Right ventricle myocardium inferior (tissue), 1 donor: Measurements from ENCODE around the gene PEX19. TPM values are rescaled to one million over a fixed set of nuclear protein-coding genes. Genes with fewer than 3 reads are reported as not detected.
A peak's percentile ranks its signal among the peaks of the same experiment; 100 is the strongest.

Experiments used
- ATAC-seq: fragments of 200-7000 bp; cut with Tn5 transposase; one replicate; pipeline ENCODE4 v1.9.1; 2020; ENCODE audit warnings: mild to moderate bottlenecking, moderate library complexity
- DNase-seq: peaks from one replicate; pipeline ENCODE4 v3.0.0; 2021; ENCODE audit errors: missing footprints
- intact Hi-C: fragments of 100-400 bp; cut with DNase I; formaldehyde crosslinking; loops from one replicate; pipeline ENCODE4 v1.11.0; 2022
- total RNA-seq: library from RNA; stranded (reverse); fragmentation: NEBNext Ultra II Directional; extraction: Animal tissue kit (Norgen Biotek cat#: 25700); gene quantifications from one replicate; pipeline ENCODE4 v1.2.1, GENCODE V29; 2021
- donor health status: DM: no; HTN: yes; CAD: no; lungs with severe emphysema.

The PEX19 gene
- total RNA-seq, 1 donor from 2014 or later, result 102 TPM

GRCh38 chr1:160251011-160251410, 33.9 kb downstream of the PEX19 start:
- DNase-seq (no peak), ATAC-seq (peak; percentile 36)
- intact Hi-C loops, result no loop called here

- ATAC-seq, result peak; percentile 50
- DNase-seq, result no peak
- intact Hi-C loops, result no loop called here
Measured at GRCh38 chr1:160247053-160247452, 37.9 kb downstream of the PEX19 start.

DNA sequence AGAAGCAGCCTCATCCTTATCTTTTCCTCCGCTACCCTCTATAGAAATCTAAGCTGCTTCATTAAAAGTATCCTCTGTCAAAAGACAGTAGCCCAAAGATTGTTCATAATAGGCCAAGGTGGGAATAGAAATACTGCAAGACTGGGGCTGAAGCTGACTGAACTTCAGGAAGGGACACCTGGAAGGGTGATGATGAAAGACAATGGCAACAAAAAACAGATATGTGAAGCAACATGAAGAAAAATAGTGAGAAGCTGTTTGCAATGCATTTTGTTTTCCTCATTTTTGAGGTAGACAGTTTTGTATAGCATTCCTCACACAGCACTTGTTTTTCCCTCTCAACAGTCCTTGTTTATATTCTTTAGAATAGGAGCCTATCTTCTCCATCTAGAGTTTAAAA, 39.5 kb downstream of the PEX19 start:
- ATAC-seq, result no peak
- no peak for DNase-seq
- intact Hi-C loops, result no loop called here

- intact Hi-C loops, result loop anchor here (5.0 kb wide), 1 partner anchor 37 kb away; the partner anchor contains the start of gene PEA15
- no peak for ATAC-seq
Measured at GRCh38 chr1:160244209-160244608, 40.7 kb downstream of the PEX19 start.

GRCh38 chr1:160243767-160244166, 41.2 kb downstream of the PEX19 start:
- DNase-seq, result no peak
- intact Hi-C loops, result loop anchor here (5.0 kb wide), 1 partner anchor 36 kb away; the partner anchor contains the start of gene PEA15
- ATAC-seq, result no peak

More at GRCh38 chr1:160244209-160244608, 40.7 kb downstream of the PEX19 start:
- DNase-seq, result no peak

DNA sequence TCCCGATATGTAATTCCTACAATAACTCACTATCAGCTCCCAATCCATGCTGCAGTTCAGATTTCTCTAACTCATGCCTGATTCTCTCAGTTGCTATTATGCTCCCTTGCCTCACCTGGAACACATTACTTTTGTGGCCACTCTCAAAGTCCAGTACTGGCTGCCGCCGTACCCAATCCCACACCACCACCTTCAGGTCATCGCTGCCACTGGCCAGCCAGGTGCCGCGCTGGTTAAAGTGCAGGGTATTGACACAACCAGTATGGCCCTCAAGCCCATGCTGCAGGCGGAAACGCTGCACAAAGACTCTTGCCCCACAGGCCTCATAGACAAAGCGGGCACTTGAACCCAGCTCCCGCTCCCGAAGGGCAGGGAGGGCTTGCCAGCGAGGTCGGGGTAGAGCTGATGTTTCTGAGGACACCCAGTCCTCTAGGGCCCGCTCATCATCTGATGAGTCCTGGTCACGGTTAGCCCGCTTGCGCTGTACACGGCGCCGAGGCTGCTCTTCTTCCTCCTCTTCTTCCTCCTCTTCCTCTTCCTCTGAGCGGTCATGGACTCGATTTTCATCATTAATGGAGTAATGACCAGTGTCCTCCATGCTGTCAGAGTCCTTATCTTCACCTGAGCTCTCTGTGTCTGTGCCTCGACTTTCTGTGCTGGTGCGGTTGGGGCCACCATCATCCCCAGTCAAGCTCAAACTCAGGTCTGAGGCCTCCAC, 45.2 kb downstream of the PEX19 start:
- DNase-seq, result no peak
- ATAC-seq, result no peak
- intact Hi-C loops, result loop anchor here (5.0 kb wide), 1 partner anchor 32 kb away; the partner anchor contains the start of gene PEA15

- intact Hi-C loops, result no loop called here
- no peak for DNase-seq
- ATAC-seq, result no peak
Measured at GRCh38 chr1:160238408-160238807, 46.5 kb downstream of the PEX19 start.

- intact Hi-C loops, result no loop called here
- no peak for DNase-seq
- ATAC-seq, result no peak
Measured at GRCh38 chr1:160237558-160237957, 47.4 kb downstream of the PEX19 start.

- ATAC-seq, result no peak
- no peak for DNase-seq
- intact Hi-C loops, result no loop called here
Measured at GRCh38 chr1:160236806-160237205, 48.1 kb downstream of the PEX19 start.

DNA sequence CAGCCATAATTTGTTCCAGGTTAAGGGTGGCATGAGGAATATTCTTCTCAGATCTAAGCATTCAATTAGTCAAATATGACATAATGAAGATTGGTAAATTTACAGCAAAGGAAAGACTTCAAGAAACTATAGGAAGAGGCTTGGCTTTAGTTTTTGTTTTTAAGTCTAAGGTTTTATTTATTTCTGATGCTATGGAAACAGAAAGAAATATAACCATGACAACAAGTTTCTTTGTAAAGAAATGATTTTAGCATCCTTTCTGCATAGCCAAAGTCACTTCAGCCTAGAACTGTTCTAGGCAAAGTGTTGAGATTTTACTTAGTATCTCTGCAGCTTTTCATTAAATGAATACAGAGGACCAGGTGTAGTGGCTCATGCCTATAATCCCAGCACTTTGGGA, 52.0 kb downstream of the PEX19 start:
- ATAC-seq (no peak), DNase-seq (no peak)
- intact Hi-C loops, result no loop called here

DNA sequence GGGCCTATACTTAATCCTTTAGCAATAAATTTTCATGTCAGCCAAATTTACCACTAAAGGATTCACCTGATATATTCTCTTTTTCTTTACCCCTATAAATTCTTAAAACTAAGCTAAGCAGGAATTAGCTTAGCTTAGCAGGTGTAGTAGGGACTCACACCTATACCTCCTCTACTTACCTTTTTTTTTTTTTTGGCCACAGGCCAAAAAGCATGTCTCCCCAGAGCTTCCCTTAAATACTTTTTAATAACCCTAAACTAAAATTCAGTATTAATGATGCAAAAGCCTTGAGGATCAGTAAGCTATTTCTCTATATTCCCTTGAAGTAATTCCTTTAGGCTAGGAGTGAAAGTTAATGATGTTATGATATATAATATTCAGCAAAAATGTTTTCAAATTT, 56.5 kb downstream of the PEX19 start:
- DNase-seq (no peak), ATAC-seq (no peak)
- intact Hi-C loops, result no loop called here

- intact Hi-C loops, result no loop called here
- DNase-seq (no peak), ATAC-seq (no peak)
Measured at GRCh38 chr1:160227561-160227960, 57.4 kb downstream of the PEX19 start.

GRCh38 chr1:160227034-160227433, 57.9 kb downstream of the PEX19 start:
- DNase-seq (no peak), ATAC-seq (no peak)
- intact Hi-C loops, result no loop called here

Other genes starting within 250 kb of the PEX19 start
- not detected for gene KCNJ10, start 215.0 kb downstream of the PEX19 start, total RNA-seq
- gene KCNJ9, start 203.6 kb downstream of the PEX19 start, total RNA-seq, result not detected
- gene IGSF8, start 186.5 kb downstream of the PEX19 start, total RNA-seq, result 21.9 TPM
- 209 TPM for gene ATP1A2, start 169.4 kb downstream of the PEX19 start, total RNA-seq
- not detected for gene ATP1A4, start 133.5 kb downstream of the PEX19 start, total RNA-seq
- gene CASQ1, start 94.6 kb downstream of the PEX19 start, total RNA-seq, result 27.0 TPM
- gene PEA15, start 79.7 kb downstream of the PEX19 start, total RNA-seq, result 283 TPM
- gene DCAF8, start 22.6 kb downstream of the PEX19 start, total RNA-seq, result 142 TPM
- gene COPA, start 58.1 kb upstream of the PEX19 start, total RNA-seq, result 84.2 TPM
- gene NCSTN, start 58.2 kb upstream of the PEX19 start, total RNA-seq, result 66.7 TPM
- gene NHLH1, start 81.9 kb upstream of the PEX19 start, total RNA-seq, result not detected
- 2.0 TPM for gene VANGL2, start 115.4 kb upstream of the PEX19 start, total RNA-seq
- gene SLAMF6, start 238.1 kb upstream of the PEX19 start, total RNA-seq, result 0.46 TPM